GM23338 (cell line): Measurements from ENCODE around the gene ENOX1. TPM values are rescaled to one million over a fixed set of nuclear protein-coding genes. Genes with fewer than 3 reads are reported as not detected.

Source experiments
- ATAC-seq: fragments of 200-7000 bp; cut with Tn5 transposase; 3 replicates; pipeline ENCODE4 v1.9.1; 2020
- DNase-seq: peaks from one replicate; pipeline ENCODE4 v3.0.0-alpha.2; 2015; ENCODE audit warnings: low spot score
- H2AFZ ChIP-seq: fragments of 200-600 bp; sonication (generic); 2 replicates; pipeline ENCODE4 v1.8.0; 2016; ENCODE audit warnings: antibody characterized with exemption, mild to moderate bottlenecking, moderate library complexity
- H3F3A ChIP-seq: fragments of 200-600 bp; sonication (generic); replicated peaks from 2 replicates; pipeline ENCODE4 v1.8.0; 2017; ENCODE audit warnings: antibody characterized with exemption, mixed run types, low read depth
- H3K27ac ChIP-seq: fragments of 200-600 bp; sonication (generic); 2 replicates; pipeline ENCODE4 v1.6.1; 2016; ENCODE audit warnings: low read depth
- H3K27me3 ChIP-seq: fragments of 200-600 bp; sonication (generic); 2 replicates; pipeline ENCODE4 v1.8.0; 2016; ENCODE audit warnings: mild to moderate bottlenecking, mixed run types, moderate library complexity; ENCODE audit not compliant: insufficient read depth
- H3K36me3 ChIP-seq: fragments of 200-600 bp; sonication (generic); 2 replicates; pipeline ENCODE4 v1.8.0; 2016; ENCODE audit warnings: mild to moderate bottlenecking; ENCODE audit not compliant: insufficient read depth
- H3K4me1 ChIP-seq: fragments of 200-600 bp; sonication (generic); 2 replicates; pipeline ENCODE4 v1.8.0; 2016; ENCODE audit warnings: mild to moderate bottlenecking, moderate library complexity; ENCODE audit not compliant: insufficient read depth
- H3K4me2 ChIP-seq: fragments of 200-600 bp; sonication (generic); 2 replicates; pipeline ENCODE4 v1.7.1; 2017; ENCODE audit warnings: mixed run types
- H3K4me3 ChIP-seq: fragments of 200-600 bp; sonication (generic); 2 replicates; pipeline ENCODE4 v1.6.1; 2016; ENCODE audit warnings: mixed run types
- H3K79me2 ChIP-seq: fragments of 200-600 bp; sonication (generic); replicated peaks from 2 replicates; pipeline ENCODE4 v1.8.0; 2017; ENCODE audit warnings: mild to moderate bottlenecking; ENCODE audit not compliant: insufficient read depth
- H3K9me2 ChIP-seq: fragments of 200-600 bp; sonication (generic); 2 replicates; pipeline ENCODE4 v1.8.0; 2017; ENCODE audit not compliant: insufficient read depth
- H4K20me1 ChIP-seq: fragments of 200-600 bp; sonication (generic); replicated peaks from 2 replicates; pipeline ENCODE4 v1.8.0; 2017; ENCODE audit warnings: mild to moderate bottlenecking; ENCODE audit not compliant: insufficient read depth
- H3K27ac Mint-ChIP-seq: 2 replicates; pipeline ENCODE4 v1.8.0; 2020; ENCODE audit warnings: inconsistent platforms, mild to moderate bottlenecking, moderate library complexity, mixed read lengths
- H3K27me3 Mint-ChIP-seq: 3 replicates; pipeline ENCODE4 v1.8.0; 2022; ENCODE audit warnings: low read depth, mild to moderate bottlenecking, moderate library complexity, mixed read lengths, inconsistent platforms; ENCODE audit not compliant: insufficient read depth, poor library complexity
- H3K36me3 Mint-ChIP-seq: 3 replicates; pipeline ENCODE4 v1.8.0; 2021; ENCODE audit warnings: low read depth, mild to moderate bottlenecking, inconsistent platforms, moderate library complexity, mixed read lengths
- H3K4me1 Mint-ChIP-seq: 3 replicates; pipeline ENCODE4 v1.8.0; 2020; ENCODE audit warnings: mild to moderate bottlenecking, inconsistent platforms, mixed read lengths
- H3K4me3 Mint-ChIP-seq: 3 replicates; pipeline ENCODE4 v1.8.0; 2021; ENCODE audit warnings: moderate library complexity, mild to moderate bottlenecking, inconsistent platforms, mixed read lengths
- H3K9me3 Mint-ChIP-seq: 3 replicates; pipeline ENCODE4 v1.8.0; 2020; ENCODE audit warnings: moderate library complexity, mild to moderate bottlenecking, inconsistent platforms, mixed read lengths
- CREB1 ChIP-seq: fragments of 250-450 bp; sonication (Bioruptor Pico); IDR thresholded peaks from 2 replicates; pipeline ENCODE4 v1.5.0; 2020; ENCODE audit warnings: low read depth, mild to moderate bottlenecking, moderate library complexity
- EZH2 ChIP-seq: fragments of 200-600 bp; sonication (generic); IDR thresholded peaks from one replicate; pipeline ENCODE4 v1.8.0; 2017; ENCODE audit warnings: antibody characterized with exemption, mild to moderate bottlenecking, low read depth; ENCODE audit not compliant: unreplicated experiment
- EZH2phosphoT487 ChIP-seq: fragments of 200-600 bp; sonication (generic); IDR thresholded peaks from one replicate; pipeline ENCODE4 v1.8.1; 2018; ENCODE audit warnings: antibody characterized with exemption; ENCODE audit not compliant: unreplicated experiment
- JUNB ChIP-seq: IDR thresholded peaks from one replicate; pipeline ENCODE4 v1.6.1; 2016; ENCODE audit warnings: antibody characterized with exemption; ENCODE audit not compliant: unreplicated experiment
- POLR2AphosphoS5 ChIP-seq: IDR thresholded peaks from 2 replicates; pipeline ENCODE4 v1.6.1; 2016; ENCODE audit warnings: antibody characterized with exemption, low read depth
- REST ChIP-seq: IDR thresholded peaks from one replicate; pipeline ENCODE4 v1.6.1; 2018; ENCODE audit warnings: antibody characterized with exemption; ENCODE audit not compliant: unreplicated experiment
- STAT1 ChIP-seq: IDR thresholded peaks from one replicate; pipeline ENCODE4 v1.6.1; 2016; ENCODE audit warnings: antibody characterized with exemption; ENCODE audit not compliant: unreplicated experiment
- ZNF462 ChIP-seq: fragments of 250-450 bp; sonication (Bioruptor Pico); IDR thresholded peaks from 2 replicates; pipeline ENCODE4 v1.5.0; 2020; ENCODE audit warnings: mild to moderate bottlenecking, moderate library complexity
- polyA plus RNA-seq: library from polyadenylated mRNA; unstranded; fragments of >200 nt; fragmentation: Nextera tagmentation; extraction: Ambion mirVana; gene quantifications from 2 replicates; pipeline ENCODE4 v1.2.1, GENCODE V29; 2016
- total RNA-seq: library from RNA; depleted of rRNA; stranded (reverse); fragments of >200 nt; shearing (Covaris generic); gene quantifications from 2 replicates; pipeline ENCODE4 v1.2.3, GENCODE V29; 2014
- TF ChIP-seq, protein P1 (sequence below), 2 experiments: fragments of 200-600 bp in 1 of 2; sonication (generic) in 1 of 2; conservative IDR thresholded peaks; 2 replicates each; pipeline versions ENCODE4 v1.5.1 to v1.6.1; 2016 to 2017; ENCODE audit warnings: antibody characterized with exemption in 2 of 2, low read depth in 2 of 2, mild to moderate bottlenecking in 2 of 2, moderate library complexity in 1 of 2
- TF ChIP-seq, protein P2 (sequence below): IDR thresholded peaks from 2 replicates; pipeline ENCODE4 v1.6.1; 2016; ENCODE audit warnings: antibody characterized with exemption

ENOX1 gene
- total and polyA plus RNA-seq, 2 experiments from 2014 or later: 0.66 to 0.81 TPM

GRCh38 chr13:43492745-43493144 is 294.0 kb downstream of the ENOX1 start:
- DNase-seq (no peak), ATAC-seq (no peak)
- no peaks in the 10 kb centered on the region for H3K79me2 ChIP-seq
- no peaks in the 10 kb centered on the region for H3K9me3 Mint-ChIP-seq
- no peaks in the 10 kb centered on the region for H3K36me3 ChIP-seq
- H3K4me2 ChIP-seq: no peak overlapping the region
- peaks cover 22% of the 10 kb centered on the region for H3K9me2 ChIP-seq
- H3K4me1 Mint-ChIP-seq: no peaks in the 10 kb centered on the region
- no peaks in the 10 kb centered on the region for H3K4me1 ChIP-seq
- no peaks in the 10 kb centered on the region for H3F3A ChIP-seq
- no peak overlapping the region for H3K27ac Mint-ChIP-seq
- H3K4me3 Mint-ChIP-seq: no peak overlapping the region
- no peaks in the 10 kb centered on the region for H3K27me3 Mint-ChIP-seq
- H3K27ac ChIP-seq: no peak overlapping the region
- no peak for TF ChIP-seq EZH2phosphoT487
- TF ChIP-seq, protein P1, sequence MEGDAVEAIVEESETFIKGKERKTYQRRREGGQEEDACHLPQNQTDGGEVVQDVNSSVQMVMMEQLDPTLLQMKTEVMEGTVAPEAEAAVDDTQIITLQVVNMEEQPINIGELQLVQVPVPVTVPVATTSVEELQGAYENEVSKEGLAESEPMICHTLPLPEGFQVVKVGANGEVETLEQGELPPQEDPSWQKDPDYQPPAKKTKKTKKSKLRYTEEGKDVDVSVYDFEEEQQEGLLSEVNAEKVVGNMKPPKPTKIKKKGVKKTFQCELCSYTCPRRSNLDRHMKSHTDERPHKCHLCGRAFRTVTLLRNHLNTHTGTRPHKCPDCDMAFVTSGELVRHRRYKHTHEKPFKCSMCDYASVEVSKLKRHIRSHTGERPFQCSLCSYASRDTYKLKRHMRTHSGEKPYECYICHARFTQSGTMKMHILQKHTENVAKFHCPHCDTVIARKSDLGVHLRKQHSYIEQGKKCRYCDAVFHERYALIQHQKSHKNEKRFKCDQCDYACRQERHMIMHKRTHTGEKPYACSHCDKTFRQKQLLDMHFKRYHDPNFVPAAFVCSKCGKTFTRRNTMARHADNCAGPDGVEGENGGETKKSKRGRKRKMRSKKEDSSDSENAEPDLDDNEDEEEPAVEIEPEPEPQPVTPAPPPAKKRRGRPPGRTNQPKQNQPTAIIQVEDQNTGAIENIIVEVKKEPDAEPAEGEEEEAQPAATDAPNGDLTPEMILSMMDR (conservative IDR thresholded peaks at IDR 0.05; ENCODE audit: low read depth in 2 of 2): no peak
- no peak for TF ChIP-seq REST
- TF ChIP-seq, protein P2, sequence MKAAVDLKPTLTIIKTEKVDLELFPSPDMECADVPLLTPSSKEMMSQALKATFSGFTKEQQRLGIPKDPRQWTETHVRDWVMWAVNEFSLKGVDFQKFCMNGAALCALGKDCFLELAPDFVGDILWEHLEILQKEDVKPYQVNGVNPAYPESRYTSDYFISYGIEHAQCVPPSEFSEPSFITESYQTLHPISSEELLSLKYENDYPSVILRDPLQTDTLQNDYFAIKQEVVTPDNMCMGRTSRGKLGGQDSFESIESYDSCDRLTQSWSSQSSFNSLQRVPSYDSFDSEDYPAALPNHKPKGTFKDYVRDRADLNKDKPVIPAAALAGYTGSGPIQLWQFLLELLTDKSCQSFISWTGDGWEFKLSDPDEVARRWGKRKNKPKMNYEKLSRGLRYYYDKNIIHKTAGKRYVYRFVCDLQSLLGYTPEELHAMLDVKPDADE: no peak
- no peak for TF ChIP-seq EZH2
- TF ChIP-seq STAT1: no peak
- TF ChIP-seq JUNB: no peak
- no peak for TF ChIP-seq ZNF462 (CRISPR knock-in tag)
- TF ChIP-seq POLR2AphosphoS5: no peak
- TF ChIP-seq CREB1 (CRISPR knock-in tag): no peak
- no peaks in the 10 kb centered on the region for H3K36me3 Mint-ChIP-seq
- H2AFZ ChIP-seq: no peak overlapping the region
- H4K20me1 ChIP-seq: no peaks in the 10 kb centered on the region
- H3K4me3 ChIP-seq: no peak overlapping the region
- H3K27me3 ChIP-seq: no peaks in the 10 kb centered on the region
